GM21576 (cell line): ENCODE measurements around the gene MYRFL.

Experiments
- ATAC-seq: cut with Tn5 transposase; IDR thresholded peaks from one replicate; pipeline ENCODE4 v1.9.1; 2021; ENCODE audit warnings: mild to moderate bottlenecking, moderate library complexity; ENCODE audit not compliant: unreplicated experiment

MYRFL gene

DNA sequence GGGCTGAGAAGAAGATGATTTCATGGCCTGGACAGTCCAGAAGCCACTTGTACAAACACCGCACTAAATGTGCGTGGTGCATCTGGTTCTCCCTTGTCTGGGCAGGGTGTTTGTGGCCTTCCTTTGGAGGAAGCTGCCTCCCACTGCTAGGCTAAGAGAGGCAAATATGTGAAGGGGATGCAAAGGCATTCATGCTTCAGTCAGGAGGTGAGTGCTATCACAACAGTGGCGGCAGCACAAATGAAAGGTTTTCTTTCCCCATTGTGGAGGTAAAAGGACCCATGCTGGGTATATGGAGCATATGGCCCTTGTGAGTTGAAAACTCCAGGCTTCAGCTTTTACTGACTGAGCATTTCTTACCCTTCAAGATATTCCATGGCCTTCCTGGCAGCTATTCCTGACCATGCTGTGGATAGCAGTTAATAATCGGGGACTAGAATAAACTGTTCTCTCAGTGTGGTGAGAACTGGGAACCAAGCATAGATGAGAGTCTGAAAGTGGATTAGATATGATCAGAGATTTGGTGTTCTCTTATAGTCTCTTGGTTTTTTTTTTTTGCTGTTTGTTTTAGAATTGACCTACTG is 69.9 kb downstream of the MYRFL start:
- no peak for ATAC-seq

DNA sequence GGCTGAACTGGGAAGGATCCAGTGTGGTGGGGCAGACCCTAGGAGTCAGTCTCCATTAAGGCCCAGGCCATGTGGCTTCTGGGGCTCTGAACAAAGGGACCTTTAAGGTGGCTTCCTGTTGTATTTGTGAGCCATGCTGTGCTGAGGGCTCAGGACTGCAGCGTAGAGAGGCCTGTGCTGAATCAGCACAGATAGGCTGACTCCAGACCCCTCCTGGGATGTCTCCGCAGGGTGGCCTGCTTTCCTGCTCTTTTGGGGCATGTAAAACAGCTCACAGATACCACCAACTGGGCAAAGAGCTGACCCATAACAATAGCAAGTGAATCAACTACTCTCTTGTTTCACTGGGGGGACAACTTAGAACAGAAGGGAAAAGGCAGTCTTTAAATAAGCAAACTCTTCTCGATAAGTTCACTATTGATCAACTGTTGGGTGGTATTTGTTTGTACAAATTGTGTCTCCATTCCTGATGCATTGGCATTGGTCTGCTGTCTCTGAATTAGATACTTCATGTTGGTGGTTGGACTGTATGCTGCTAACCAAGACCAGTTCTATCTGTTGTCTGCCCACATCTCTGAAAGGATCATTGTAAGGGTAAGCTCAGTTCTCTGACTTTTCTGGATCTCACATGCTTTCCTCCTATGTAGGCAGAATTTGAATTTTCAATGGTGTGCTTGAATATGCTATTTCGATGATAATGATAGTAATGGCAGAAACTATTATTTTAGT is 71.8 kb downstream of the MYRFL start:
- ATAC-seq: no peak

DNA sequence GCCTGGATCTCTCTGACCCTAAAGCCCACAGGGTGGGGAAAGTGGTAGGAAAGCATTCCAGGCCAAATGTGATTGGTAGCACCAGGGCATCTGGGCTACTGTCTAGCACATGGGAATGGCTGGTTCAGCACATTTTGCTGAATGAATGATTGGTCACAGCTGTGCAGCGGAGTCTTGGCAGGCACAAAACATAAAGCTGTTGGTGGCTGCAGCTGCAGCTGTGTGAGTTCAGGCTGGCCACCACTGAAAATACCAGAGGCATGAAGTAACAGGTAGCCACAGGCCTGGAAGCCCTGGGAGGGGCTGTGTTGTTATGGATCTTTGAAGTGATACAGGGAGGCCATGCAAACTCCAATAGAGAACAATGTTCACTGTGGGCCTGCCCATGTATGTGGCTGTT is 72.7 kb downstream of the MYRFL start:
- ATAC-seq: no peak

DNA sequence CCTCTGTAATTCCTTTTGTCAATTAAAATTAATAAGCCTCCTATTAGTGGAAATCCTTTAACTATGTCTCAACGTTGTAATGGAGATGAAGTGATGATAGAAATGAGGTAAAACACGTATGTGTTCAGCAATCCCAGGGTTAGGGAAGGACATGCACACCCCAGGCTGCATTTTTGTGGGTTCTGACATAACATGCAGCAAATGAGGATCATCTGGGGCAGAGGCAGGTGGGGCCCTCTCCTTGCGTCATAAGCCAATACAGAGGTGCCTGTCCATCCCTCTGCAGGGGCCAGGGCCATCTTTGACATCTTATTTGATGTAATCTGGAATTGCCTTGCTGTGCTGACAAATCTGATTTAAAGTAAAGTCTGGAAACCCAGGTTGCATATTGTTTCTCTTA is 73.2 kb downstream of the MYRFL start:
- no peak for ATAC-seq

DNA sequence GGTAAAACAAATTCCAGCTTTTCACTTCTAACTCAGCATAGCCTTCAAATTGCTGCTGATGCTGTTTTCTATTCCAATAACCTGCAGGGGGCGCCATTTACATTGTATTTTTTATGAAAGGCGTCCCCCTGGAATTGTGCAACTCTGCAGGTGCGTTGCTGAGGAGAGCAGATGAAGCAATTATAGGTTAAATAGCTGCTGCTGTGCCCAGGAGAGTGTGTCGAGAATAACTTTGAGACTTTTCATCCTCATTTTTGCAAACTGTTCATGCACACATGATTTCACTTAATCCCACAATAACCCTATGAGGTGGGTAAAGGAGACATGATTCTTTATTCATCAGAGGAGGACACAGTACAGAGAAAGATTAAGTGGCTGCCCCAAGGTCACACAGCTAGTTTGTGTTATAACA is 75.7 kb downstream of the MYRFL start:
- ATAC-seq: peak; percentile 71

DNA sequence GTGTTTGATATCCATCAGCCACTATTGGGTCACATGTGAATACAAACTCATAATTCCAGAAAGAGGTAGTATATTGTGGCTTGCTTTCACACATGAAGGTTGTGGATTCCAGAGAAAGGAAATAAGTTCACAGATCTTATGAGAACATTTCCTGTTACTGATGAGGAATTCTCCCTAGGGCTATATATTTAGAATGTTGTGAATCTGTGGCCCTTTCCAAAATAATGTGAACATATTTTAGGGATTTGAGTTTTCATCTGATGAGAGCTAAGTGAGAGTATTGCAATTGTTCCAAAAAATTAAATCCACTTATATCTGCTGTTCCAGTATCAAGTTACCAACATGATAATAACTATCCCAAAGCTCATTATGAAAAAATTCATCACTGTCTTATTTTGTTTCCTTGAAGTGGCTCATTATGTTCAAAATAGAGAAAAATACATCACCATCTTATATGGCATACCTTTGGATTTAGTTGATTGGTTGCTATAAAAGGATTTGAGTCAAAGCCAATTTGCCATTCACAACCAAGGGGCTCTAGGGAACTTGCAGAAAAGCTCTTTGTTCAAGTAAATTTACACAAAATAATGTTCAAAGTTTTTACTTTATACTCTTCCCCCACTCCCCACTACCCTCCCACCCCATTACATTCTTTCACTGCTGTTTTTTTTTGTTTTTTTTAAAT is 76.3 kb downstream of the MYRFL start:
- ATAC-seq: no peak

DNA sequence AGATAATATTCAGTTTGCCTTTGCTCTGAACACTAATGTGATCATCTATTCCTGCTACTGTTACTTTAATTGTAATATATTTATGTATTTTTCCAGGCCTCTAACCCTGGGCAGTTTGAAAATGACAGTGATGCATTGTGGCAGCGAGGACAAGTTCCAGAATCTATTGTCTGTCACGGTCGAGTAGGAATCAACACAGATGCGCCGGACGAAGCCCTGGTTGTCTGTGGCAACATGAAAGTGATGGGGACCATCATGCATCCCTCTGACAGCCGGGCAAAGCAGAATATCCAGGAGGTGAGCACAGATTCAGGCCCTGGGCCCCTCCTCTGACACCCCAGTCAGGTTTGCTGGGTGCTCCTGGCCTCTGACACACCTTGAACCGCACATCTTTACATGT is 78.5 kb downstream of the MYRFL start:
- ATAC-seq: no peak

DNA sequence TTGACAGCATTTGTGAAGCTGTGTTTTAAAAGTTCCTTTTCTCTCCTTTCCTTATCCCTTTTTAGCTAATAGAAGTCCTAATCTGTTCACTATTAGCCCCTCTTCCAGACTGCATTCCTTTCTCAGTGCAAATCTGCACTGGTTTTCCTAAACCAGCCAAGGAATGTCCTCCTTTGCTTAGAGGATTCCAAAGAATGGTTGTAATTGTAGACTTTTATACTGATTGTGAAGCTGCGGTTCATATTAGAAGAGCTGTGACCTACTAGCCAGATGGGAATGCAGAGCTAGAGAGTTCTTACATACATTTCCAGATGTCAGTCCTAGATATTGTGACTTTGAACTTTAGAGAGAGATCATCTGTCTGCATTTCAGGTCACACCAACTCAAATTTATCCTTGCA is 79.8 kb downstream of the MYRFL start:
- ATAC-seq: no peak

DNA sequence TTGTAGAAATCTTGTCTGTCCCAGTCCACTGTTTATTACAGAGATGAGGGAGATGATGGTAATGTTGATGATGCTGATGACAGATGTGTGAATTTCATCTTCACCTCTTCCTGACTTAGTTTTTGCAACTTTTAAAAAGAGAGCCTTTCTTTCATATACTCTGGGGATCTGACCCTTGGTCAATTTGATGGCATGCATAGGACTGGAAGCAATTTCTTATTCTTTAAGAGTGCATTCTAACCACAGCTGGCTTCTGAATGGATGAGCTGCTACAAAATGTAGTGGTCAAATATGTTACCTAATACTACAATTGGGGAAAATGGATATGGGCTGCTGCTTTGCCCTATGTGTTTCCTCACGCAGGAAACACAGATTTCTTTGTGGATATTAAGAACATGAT is 80.8 kb downstream of the MYRFL start:
- no peak for ATAC-seq

DNA sequence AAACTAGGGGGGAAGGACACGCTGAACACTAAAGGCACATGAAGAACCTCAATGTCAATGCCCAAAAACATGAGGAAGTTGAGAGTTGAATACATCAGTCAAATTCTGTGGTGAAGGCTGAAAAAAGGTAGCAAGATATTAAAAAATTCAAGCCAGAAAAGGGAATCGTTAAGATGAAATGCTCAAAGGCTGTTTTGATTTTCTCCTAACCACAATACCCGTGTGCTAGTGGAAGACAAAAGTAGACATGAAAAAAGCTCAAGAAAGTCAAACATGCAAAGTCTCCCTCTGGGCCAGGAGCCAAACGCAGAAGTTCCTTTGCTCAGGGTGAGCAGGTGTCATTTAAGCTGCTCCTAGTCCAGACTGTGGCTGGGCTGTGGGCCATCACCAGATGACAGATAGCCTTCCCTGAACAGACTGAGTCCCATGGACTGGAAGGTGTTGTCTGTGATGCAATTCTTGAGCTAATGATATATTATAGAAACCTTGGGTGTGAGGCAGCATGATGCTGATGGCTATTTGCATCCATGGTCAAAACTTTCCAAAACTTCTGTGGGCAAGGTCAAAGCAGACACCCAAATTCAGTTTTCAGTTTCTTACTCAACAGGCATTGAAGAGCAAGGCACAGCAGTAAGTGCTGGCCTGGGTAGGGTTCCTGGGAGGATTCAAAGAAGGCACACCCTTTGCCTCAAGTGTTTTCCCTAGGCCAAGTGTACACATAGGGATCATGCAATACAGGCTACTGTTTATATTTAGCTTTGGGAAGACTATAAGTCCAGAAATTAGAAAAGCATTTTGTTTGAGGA is 81.6 kb downstream of the MYRFL start:
- ATAC-seq: peak; percentile 85

DNA sequence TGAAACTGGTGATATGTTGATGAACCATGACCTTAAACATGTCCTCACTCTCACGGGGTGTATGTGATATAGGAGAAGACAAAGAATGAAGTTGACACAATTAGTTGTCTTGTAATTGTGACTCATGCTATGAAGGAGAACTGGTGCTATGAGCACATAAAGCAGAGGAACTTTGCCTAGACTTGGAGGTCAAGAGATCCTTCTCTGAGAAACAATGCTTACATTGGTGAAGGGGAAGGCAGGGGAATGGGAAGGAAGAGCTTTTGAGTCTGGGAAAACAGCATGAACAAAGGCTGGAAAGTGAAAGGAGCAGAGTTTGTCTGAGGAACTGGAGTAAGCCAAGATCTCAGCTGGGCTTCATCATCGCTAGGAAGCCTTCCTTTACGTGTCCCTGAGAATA is 83.2 kb downstream of the MYRFL start:
- no peak for ATAC-seq

DNA sequence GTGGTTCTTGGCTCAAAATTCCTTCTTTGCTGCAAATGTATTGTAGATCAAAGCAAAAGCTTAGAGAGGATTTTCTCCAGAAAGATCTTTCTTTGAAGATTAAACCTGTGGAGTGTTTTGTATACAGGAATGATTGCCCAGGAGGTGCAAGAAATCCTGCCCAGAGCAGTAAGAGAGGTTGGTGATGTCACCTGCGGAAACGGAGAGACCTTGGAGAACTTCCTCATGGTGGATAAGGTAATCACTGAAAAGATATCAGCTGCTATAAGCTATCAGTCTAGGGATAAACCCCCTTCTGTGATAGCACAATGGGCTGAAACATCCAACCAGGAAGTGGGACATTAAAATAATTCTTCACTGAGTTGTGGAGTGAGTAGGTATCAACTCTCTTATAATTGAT is 85.7 kb downstream of the MYRFL start:
- no peak for ATAC-seq

DNA sequence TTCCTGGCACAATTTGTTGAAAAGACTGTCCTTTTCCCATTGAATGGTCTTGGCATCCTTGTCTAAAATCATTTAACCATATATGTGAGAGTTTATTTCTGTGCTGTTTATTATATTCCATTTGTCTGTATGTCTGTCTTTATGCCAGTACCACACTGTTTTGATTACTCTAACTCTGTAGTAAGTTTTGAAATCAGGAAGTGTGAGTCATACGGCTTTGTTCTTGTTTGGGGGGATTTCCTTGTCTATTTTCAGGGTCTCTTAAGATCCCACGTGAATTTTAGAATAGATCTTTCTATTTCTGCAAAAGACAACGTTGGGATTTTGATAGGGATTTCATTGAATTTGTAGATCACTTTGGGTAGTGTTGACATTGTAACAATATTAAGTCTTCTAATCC is 88.5 kb downstream of the MYRFL start:
- ATAC-seq: no peak

DNA sequence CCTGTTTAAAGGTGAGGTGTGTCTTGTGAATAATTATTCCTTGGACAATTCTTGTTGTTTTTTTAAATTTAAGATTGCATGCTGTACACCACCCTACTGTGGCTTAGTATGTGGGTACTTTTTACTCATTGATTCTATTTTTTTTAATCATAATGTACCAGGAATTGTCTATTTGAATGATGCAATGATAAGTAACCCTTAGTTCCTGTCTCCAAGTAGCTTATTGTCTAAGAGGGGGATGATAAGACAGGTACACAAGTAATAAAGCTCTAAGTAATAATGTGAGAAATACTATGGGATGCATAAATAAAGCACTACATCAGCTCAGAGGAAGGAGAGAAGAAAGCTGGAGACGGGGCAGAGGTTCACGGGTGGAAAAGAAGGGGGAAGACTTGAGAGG is 90.9 kb downstream of the MYRFL start:
- ATAC-seq: no peak

DNA sequence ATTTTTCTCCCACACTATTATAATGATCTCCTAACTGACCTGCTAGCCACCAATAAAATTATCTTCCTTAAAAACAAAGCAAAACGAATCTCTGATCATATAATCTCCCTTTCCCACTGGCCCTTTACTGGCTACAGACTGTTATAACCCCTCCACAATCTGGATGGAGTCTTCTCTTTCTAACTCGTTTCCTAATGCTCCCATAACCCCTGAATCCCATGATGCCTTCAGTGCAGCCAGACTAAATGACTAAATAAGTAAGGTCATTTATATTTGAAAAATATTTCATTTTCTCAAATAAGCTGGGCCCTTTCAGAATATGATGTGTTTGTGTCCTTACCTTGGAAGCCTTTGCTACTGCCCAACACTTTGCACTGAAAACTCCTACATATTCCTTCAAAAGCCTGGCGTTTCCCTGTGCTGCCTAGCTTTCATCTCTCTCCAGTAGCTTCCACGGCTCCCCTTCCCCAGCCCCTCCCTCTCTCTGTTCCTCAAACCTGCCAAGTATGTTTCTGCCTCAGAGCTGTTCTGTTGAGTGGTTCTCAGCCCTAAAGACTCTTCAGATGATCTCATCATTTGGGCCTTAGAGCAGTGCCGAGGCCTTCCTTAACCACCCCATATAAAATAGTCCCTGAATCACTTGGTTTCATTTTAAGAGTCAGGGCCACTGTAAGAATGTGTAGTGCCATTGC is 91.7 kb downstream of the MYRFL start:
- no peak for ATAC-seq

DNA sequence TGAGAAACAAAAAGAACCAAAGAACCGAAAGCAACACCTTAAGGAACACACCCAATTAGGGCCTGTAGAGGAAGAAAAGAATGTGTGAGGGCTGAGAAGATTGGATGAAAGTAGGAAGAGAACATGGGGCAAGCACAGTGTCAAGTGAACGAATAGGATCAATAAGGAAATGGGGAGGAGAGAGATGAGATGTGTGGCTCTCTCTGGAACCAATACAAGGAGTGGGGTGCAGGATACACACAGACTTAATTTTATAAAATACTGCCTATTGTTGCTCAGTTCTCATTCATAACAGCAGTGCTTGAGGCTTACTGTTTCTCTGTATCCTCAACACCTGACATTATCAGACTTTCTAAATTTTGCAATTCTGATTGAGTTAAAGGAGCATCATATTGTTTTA is 93.3 kb downstream of the MYRFL start:
- ATAC-seq: no peak

DNA sequence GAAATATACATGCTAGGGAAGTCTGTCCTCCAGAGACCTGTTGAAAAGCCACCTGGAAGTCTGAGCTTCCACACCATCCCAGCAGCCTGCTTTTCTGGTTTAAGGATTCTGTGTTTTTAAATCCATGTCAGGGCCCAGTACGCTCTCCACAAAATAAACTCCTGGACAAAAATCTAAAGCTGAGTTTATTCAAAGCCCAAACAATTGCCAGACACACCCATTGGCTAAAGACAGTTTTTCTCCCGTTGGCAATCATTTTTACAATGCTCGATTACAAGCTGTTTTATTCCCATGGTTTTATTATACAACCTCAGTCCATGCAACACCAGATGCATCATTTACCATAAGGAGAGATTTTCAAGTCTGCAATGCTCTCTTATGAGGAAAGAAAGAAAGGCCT is 94.5 kb downstream of the MYRFL start:
- no peak for ATAC-seq

DNA sequence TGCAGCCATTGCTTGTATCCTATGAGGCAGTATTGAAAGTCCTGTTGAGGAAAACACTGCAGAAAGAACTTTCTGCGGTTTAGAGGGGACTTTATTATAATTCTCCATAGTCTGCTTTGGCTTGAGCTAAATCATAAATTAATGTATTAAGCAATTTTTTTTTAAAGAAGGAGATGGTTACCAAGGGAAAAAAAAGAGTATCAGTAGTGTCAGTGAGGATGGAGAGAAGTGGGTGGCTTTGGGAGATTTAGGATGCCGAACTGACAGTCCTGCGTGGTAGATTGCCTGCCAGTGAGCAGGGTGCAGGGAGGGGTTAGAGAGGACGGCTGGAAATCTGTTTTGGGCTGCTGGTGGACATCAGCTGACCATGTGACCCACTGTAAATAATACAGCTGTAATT is 96.8 kb downstream of the MYRFL start:
- no peak for ATAC-seq

DNA sequence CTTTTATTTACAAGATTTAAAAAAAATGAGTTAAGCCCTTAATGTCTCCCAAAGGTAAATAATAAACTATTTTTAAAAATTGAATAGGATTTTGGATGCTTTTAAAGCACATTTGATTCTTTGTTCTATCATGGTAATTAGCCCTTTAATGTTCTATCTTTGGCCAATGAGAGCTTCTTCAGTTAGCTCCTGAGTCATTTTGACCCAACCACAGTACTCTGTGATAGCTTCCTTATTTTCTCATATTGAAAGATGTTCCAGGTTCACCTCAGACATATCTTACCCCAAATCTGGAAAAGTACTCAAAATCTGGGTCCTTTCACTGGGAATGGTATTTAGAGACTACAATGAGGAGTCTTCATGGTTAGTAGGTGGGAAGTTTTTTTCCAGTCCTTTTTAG is 98.0 kb downstream of the MYRFL start:
- ATAC-seq: no peak

DNA sequence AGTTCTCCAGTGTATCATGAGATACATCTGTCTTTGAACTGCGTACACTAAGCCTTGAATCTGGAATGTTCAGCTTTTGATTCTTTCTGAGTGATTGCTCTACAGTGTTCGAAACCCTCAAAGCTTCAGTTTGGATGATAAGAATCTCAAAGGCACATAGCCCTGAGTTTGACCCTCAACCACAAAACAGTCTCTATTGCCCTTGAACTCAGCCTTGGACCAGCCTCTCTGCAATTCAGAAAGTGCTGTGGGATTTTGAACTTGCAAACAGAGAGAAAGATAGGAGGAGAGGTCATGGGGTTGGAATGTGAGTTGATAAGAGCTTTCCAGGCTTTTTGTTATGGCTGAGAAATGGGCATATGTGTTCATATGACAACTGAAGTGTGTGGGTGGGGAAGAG is 100.3 kb downstream of the MYRFL start:
- ATAC-seq: no peak

DNA sequence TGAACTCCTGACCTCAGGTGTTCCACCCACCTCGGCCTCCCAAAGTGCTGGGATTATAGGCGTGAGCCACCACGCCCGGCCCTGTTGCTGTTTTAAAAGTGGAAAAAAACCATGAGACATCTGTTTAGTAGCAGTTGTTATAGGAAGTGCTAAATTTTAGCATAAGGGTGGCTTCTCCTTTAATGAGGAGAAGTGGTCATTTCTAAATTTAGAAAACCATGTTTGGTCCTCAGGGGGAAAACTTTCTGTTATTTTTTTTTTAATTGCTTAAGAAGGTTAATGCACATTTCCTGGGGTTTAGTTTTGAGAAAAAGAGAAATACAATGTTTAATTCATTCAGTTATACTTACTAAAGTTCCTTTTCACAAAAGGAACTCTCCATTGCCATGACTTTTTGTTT is 102.1 kb downstream of the MYRFL start:
- ATAC-seq: no peak
